HCT116 (cell line): ENCODE measurements around the gene NR1D2. TPM values are rescaled to one million over a fixed set of nuclear protein-coding genes. Genes with fewer than 3 reads are reported as not detected.

Source experiments
- ATAC-seq: fragments of 200-7000 bp; cut with Tn5 transposase; 2 replicates; pipeline ENCODE4 v1.9.1; 2020; ENCODE audit warnings: mild to moderate bottlenecking, moderate library complexity
- BruUV-seq: library from RNA; stranded (reverse); fragments of 400-500 nt; replicated peaks from 2 replicates; lab custom pipeline; 2021; lab: Mats Ljungman, UMichigan
- CTCF ChIA-PET: fragments of 300-600 bp; sonication (Branson Sonifier 250); formaldehyde crosslinking; loops from one replicate; lab custom pipeline; 2021; ENCODE audit warnings: antibody characterized with exemption; lab: Charles Lee
- POLR2A ChIA-PET: fragments of 300-600, 350-600 bp; sonication (Branson Sonifier 250); formaldehyde crosslinking; loops from one replicate; lab custom pipeline; 2021; ENCODE audit warnings: antibody characterized with exemption; lab: Charles Lee
- RAD21 ChIA-PET, 2 experiments: fragments of 300-600 bp; sonication (Branson Sonifier 250); formaldehyde crosslinking; loops; one replicate each; lab custom pipeline; 2023; ENCODE audit warnings: low total read pairs in 2 of 2; ENCODE audit not compliant: uncharacterized antibody in 2 of 2, unreplicated experiment in 2 of 2, low non-redundant PET in 1 of 2; lab: Charles Lee
- DNase-seq: peaks from one replicate; pipeline ENCODE4 v3.0.0-alpha.2; 2010; ENCODE audit warnings: low read depth, low spot score
- H2AFZ ChIP-seq: fragments of 200-600 bp; shearing (Covaris generic), sonication (generic); 2 replicates; pipeline ENCODE4 v1.6.1; 2017; ENCODE audit warnings: low read depth, mixed run types, mixed read lengths, antibody characterized with exemption, low read length; ENCODE audit not compliant: poor library complexity, severe bottlenecking
- H3K27ac ChIP-seq: 2 replicates; pipeline ENCODE4 v1.5.1; 2012; ENCODE audit warnings: low read depth, low read length
- H3K27me3 ChIP-seq: fragments of 200-600 bp; sonication (generic); 2 replicates; pipeline ENCODE4 v1.6.1; 2016; ENCODE audit warnings: mixed run types, low read length, mixed read lengths; ENCODE audit not compliant: insufficient read depth
- H3K36me3 ChIP-seq, 2 experiments: fragments of 200-500 bp in 1 of 2; fragments of 200-600 bp in 1 of 2; sonication (Bioruptor generic) in 1 of 2; sonication (generic) in 1 of 2; 2 replicates each; pipeline versions ENCODE4 v1.5.1 to v1.6.1; 2014 to 2016; ENCODE audit warnings: low read length in 2 of 2, inconsistent platforms in 1 of 2, mixed read lengths in 1 of 2, mixed run types in 1 of 2; ENCODE audit not compliant: insufficient read depth in 2 of 2, control insufficient read depth in 1 of 2
- H3K4me1 ChIP-seq, 2 experiments: fragments of 200-600 bp in 1 of 2; sonication (generic) in 1 of 2; 2 replicates each; pipeline versions ENCODE4 v1.5.1 to v1.6.1; 2012 to 2017; ENCODE audit warnings: low read length in 2 of 2, inconsistent platforms in 1 of 2, mild to moderate bottlenecking in 1 of 2, mixed read lengths in 1 of 2, mixed run types in 1 of 2, moderate library complexity in 1 of 2; ENCODE audit not compliant: insufficient read depth in 2 of 2, control insufficient read depth in 1 of 2
- H3K4me2 ChIP-seq: fragments of 200-600 bp; sonication (generic); 2 replicates; pipeline ENCODE4 v1.6.1; 2017; ENCODE audit warnings: mixed run types, low read length, mixed read lengths
- H3K4me3 ChIP-seq, 2 experiments: fragments of 200-600 bp in 1 of 2; sonication (generic) in 1 of 2; replicated peaks in 1 of 2; 2 replicates each; pipeline ENCODE4 v1.5.1; 2011 to 2016; ENCODE audit warnings: low read length in 2 of 2, control low read depth in 1 of 2, low read depth in 1 of 2, mild to moderate bottlenecking in 1 of 2, mixed read lengths in 1 of 2, mixed run types in 1 of 2
- H3K79me2 ChIP-seq: fragments of 200-600 bp; sonication (generic); 2 replicates; pipeline ENCODE4 v1.6.1; 2017; ENCODE audit warnings: mild to moderate bottlenecking, mixed run types, low read length, moderate library complexity, mixed read lengths; ENCODE audit not compliant: insufficient read depth
- H3K9ac ChIP-seq: fragments of 200-600 bp; sonication (generic); 2 replicates; pipeline ENCODE4 v1.6.1; 2016; ENCODE audit warnings: low read length, mixed read lengths
- H3K9me2 ChIP-seq: fragments of 200-600 bp; sonication (generic), shearing (Covaris generic); 2 replicates; pipeline ENCODE4 v1.6.1; 2017; ENCODE audit warnings: mixed run types, mild to moderate bottlenecking, moderate library complexity; ENCODE audit not compliant: insufficient read depth
- H3K9me3 ChIP-seq, 2 experiments: fragments of 200-500 bp in 1 of 2; fragments of 200-600 bp in 1 of 2; sonication (Bioruptor generic) in 1 of 2; sonication (generic) in 1 of 2; 2 replicates each; pipeline ENCODE4 v1.6.1; 2014 to 2017; ENCODE audit warnings: low read length in 2 of 2, mixed read lengths in 2 of 2, inconsistent platforms in 1 of 2, low read depth in 1 of 2, mild to moderate bottlenecking in 1 of 2, mixed run types in 1 of 2, moderate library complexity in 1 of 2; ENCODE audit not compliant: control insufficient read depth in 1 of 2, insufficient read depth in 1 of 2
- H4K20me1 ChIP-seq: fragments of 200-600 bp; sonication (generic), shearing (Covaris generic); 2 replicates; pipeline ENCODE4 v1.6.1; 2017; ENCODE audit warnings: mixed run types, mild to moderate bottlenecking, moderate library complexity; ENCODE audit not compliant: insufficient read depth
- CBX3 ChIP-seq: IDR thresholded peaks from 2 replicates; pipeline ENCODE4 v1.6.1; 2012; ENCODE audit warnings: low read depth
- EGR1 ChIP-seq: IDR thresholded peaks from 2 replicates; pipeline ENCODE4 v1.6.1; 2012; ENCODE audit warnings: low read depth
- EZH2 ChIP-seq: fragments of 200-600 bp; sonication (generic); IDR thresholded peaks from 2 replicates; pipeline ENCODE4 v1.6.1; 2017; ENCODE audit warnings: antibody characterized with exemption, mixed run types
- EZH2phosphoT487 ChIP-seq: fragments of 200-600 bp; IDR thresholded peaks from 2 replicates; pipeline ENCODE4 v1.6.1; 2018; ENCODE audit warnings: antibody characterized with exemption, borderline replicate concordance
- JUND ChIP-seq: IDR thresholded peaks from 2 replicates; pipeline ENCODE4 v1.6.1; 2012
- POLR2A ChIP-seq: IDR thresholded peaks from 2 replicates; pipeline ENCODE4 v1.7.0; 2011; ENCODE audit warnings: borderline replicate concordance; ENCODE audit not compliant: insufficient read depth, insufficient read length; ENCODE audit errors: extremely low read depth
- POLR2AphosphoS5 ChIP-seq: IDR thresholded peaks from 2 replicates; pipeline ENCODE4 v1.6.1; 2011; ENCODE audit warnings: mild to moderate bottlenecking, low read depth, low read length, moderate library complexity
- SIN3A ChIP-seq: IDR thresholded peaks from 2 replicates; pipeline ENCODE4 v1.6.1; 2012; ENCODE audit warnings: low read depth
- SP1 ChIP-seq: IDR thresholded peaks from 2 replicates; pipeline ENCODE4 v1.6.1; 2012; ENCODE audit warnings: low read depth
- SRF ChIP-seq: IDR thresholded peaks from 2 replicates; pipeline ENCODE4 v1.6.1; 2012; ENCODE audit warnings: low read depth
- YY1 ChIP-seq: IDR thresholded peaks from 2 replicates; pipeline ENCODE4 v1.6.1; 2011; ENCODE audit warnings: low read length, low read depth, moderate library complexity, mild to moderate bottlenecking; ENCODE audit not compliant: insufficient replicate concordance; ENCODE audit errors: extremely low read depth
- ZFX ChIP-seq: fragments of 450-650 bp; IDR thresholded peaks from 2 replicates; pipeline ENCODE4 v1.6.1; 2017
- ZNF274 ChIP-seq: fragments of 200-500 bp; sonication (Bioruptor generic); IDR thresholded peaks from 2 replicates; pipeline ENCODE4 v1.6.1; 2014; ENCODE audit warnings: mild to moderate bottlenecking, low read depth, low read length, inconsistent platforms
- intact Hi-C: fragments of 100-400 bp; cut with micrococcal nuclease; formaldehyde crosslinking; loops from 2 replicates; pipeline ENCODE4 v1.10.0; 2022
- total RNA-seq: library from RNA; stranded (reverse); gene quantifications from one replicate; pipeline ENCODE4 v1.2.1, GENCODE V29; 2021; ENCODE audit not compliant: unreplicated experiment
- TF ChIP-seq, protein P1 (sequence below): IDR thresholded peaks from 2 replicates; pipeline ENCODE4 v1.6.1; 2011; ENCODE audit warnings: mild to moderate bottlenecking, low read length, moderate library complexity; ENCODE audit not compliant: insufficient replicate concordance; ENCODE audit errors: extremely low read depth
- TF ChIP-seq, protein P2 (sequence below): IDR thresholded peaks from 2 replicates; pipeline ENCODE4 v1.6.1; 2012
- TF ChIP-seq, protein P3 (sequence below), 3 experiments: fragments of 200-600 bp in 1 of 3; sonication (generic) in 1 of 3; IDR thresholded peaks in 2 of 3; conservative IDR thresholded peaks in 1 of 3; 2 replicates each; pipeline ENCODE4 v1.5.1; 2012 to 2017; ENCODE audit warnings: low read depth in 2 of 3, low read length in 2 of 3, antibody characterized with exemption in 1 of 3, borderline replicate concordance in 1 of 3, control low read depth in 1 of 3, mild to moderate bottlenecking in 1 of 3, mixed read lengths in 1 of 3, mixed run types in 1 of 3, moderate library complexity in 1 of 3; ENCODE audit not compliant: insufficient read depth in 1 of 3
- TF ChIP-seq, protein P4 (sequence below): IDR thresholded peaks from 2 replicates; pipeline ENCODE4 v1.6.1; 2012

Gene NR1D2
- total RNA-seq, 1 experiment from 2014 or later = 60.9 TPM

DNA sequence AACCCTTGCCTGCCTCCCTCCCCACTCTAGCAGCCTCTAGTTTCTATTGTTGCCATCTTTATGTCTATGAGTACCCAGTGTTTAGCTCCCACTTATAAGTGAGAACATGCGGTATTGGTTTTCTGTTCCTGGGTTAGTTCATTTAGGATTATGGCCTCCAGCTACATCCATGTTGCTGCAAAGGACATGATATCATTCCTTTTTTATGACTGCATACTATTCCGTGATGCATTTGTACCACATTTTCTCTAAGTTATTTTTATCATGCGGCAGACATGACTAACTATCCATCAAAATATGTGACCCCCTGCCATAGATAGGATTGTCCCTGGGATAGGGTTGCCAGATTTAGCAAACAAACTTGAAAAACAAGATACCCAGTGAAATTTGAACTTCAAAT, 58.4 kb downstream of the NR1D2 start:
- ChIA-PET POLR2A (no interaction called here), CTCF (no interaction called here)
- no peak for ATAC-seq
- Histone ChIP-seq H3K27ac (no peak overlapping the region), H3K4me2 (no peak overlapping the region), H3K79me2 (no peaks in the 10 kb centered on the region), H3K9ac (no peak overlapping the region), H3K4me1 (no peaks in the 10 kb centered on the region)
- TF ChIP-seq ZFX (no peak), YY1 (no peak), JUND (no peak), EGR1 (no peak), EZH2phosphoT487 (no peak), CBX3 (no peak), EZH2 (no peak), SIN3A (no peak), SP1 (no peak), ZNF274 (no peak), POLR2A (no peak), POLR2AphosphoS5 (no peak), SRF (no peak)
- TF ChIP-seq, protein P1, sequence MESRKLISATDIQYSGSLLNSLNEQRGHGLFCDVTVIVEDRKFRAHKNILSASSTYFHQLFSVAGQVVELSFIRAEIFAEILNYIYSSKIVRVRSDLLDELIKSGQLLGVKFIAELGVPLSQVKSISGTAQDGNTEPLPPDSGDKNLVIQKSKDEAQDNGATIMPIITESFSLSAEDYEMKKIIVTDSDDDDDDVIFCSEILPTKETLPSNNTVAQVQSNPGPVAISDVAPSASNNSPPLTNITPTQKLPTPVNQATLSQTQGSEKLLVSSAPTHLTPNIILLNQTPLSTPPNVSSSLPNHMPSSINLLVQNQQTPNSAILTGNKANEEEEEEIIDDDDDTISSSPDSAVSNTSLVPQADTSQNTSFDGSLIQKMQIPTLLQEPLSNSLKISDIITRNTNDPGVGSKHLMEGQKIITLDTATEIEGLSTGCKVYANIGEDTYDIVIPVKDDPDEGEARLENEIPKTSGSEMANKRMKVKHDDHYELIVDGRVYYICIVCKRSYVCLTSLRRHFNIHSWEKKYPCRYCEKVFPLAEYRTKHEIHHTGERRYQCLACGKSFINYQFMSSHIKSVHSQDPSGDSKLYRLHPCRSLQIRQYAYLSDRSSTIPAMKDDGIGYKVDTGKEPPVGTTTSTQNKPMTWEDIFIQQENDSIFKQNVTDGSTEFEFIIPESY = no peak
- TF ChIP-seq, protein P2, sequence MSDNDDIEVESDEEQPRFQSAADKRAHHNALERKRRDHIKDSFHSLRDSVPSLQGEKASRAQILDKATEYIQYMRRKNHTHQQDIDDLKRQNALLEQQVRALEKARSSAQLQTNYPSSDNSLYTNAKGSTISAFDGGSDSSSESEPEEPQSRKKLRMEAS = no peak
- TF ChIP-seq, protein P3, sequence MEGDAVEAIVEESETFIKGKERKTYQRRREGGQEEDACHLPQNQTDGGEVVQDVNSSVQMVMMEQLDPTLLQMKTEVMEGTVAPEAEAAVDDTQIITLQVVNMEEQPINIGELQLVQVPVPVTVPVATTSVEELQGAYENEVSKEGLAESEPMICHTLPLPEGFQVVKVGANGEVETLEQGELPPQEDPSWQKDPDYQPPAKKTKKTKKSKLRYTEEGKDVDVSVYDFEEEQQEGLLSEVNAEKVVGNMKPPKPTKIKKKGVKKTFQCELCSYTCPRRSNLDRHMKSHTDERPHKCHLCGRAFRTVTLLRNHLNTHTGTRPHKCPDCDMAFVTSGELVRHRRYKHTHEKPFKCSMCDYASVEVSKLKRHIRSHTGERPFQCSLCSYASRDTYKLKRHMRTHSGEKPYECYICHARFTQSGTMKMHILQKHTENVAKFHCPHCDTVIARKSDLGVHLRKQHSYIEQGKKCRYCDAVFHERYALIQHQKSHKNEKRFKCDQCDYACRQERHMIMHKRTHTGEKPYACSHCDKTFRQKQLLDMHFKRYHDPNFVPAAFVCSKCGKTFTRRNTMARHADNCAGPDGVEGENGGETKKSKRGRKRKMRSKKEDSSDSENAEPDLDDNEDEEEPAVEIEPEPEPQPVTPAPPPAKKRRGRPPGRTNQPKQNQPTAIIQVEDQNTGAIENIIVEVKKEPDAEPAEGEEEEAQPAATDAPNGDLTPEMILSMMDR (IDR thresholded peaks at IDR 0.05 in 2 of 3, conservative IDR thresholded peaks at IDR 0.05 in 1 of 3; ENCODE audit: borderline replicate concordance in 1 of 3, insufficient read depth in 1 of 3, low read depth in 2 of 3, low read length in 2 of 3) = no peak
- TF ChIP-seq, protein P4, sequence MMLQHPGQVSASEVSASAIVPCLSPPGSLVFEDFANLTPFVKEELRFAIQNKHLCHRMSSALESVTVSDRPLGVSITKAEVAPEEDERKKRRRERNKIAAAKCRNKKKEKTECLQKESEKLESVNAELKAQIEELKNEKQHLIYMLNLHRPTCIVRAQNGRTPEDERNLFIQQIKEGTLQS = no peak
- TF ChIP-seq, all 23 proteins: peak for 0
- no peak for DNase-seq
- no peaks in the 10 kb centered on the region for H3K9me3 ChIP-seq
- intact Hi-C loops = no loop called here
- no peaks in the 10 kb centered on the region for H3K27me3 ChIP-seq
- H4K20me1 ChIP-seq = no peaks in the 10 kb centered on the region
- no peaks in the 10 kb centered on the region for H3K9me2 ChIP-seq
- no peak overlapping the region for H2AFZ ChIP-seq
- no TSS peak for BruUV-seq
- H3K36me3 ChIP-seq = no peaks in the 10 kb centered on the region
- RAD21 ChIA-PET = no interaction called here
- no peak overlapping the region for H3K4me3 ChIP-seq
